AG04450 (cell line): ENCODE measurements around the gene STXBP6. TPM values are rescaled to one million over a fixed set of nuclear protein-coding genes. Genes with fewer than 3 reads are reported as not detected.
A peak's percentile ranks its signal among the peaks of the same experiment; 100 is the strongest.

Experiments
- CTCF ChIA-PET: fragments of 300-600, 350-600 bp; formaldehyde crosslinking; extraction: SDS; loops from one replicate; lab custom pipeline; 2022; ENCODE audit warnings: antibody characterized with exemption, inconsistent platforms; lab: Charles Lee
- POLR2A ChIA-PET: fragments of 350-600 bp; formaldehyde crosslinking; extraction: SDS; loops from one replicate; lab custom pipeline; 2021; ENCODE audit warnings: antibody characterized with exemption, inconsistent platforms; lab: Yijun Ruan, JAX
- DNase-seq: peaks from one replicate; pipeline ENCODE4 v3.0.0-alpha.2; 2011; ENCODE audit warnings: low read depth, low spot score
- H3K27ac ChIP-seq: one replicate; pipeline ENCODE4 v1.5.1; 2012; ENCODE audit warnings: low read depth, low read length, control low read depth
- H3K27me3 ChIP-seq: one replicate; pipeline ENCODE4 v1.6.0; 2012; ENCODE audit warnings: low read length; ENCODE audit not compliant: control insufficient read depth, insufficient read depth
- H3K4me3 ChIP-seq: 2 replicates; pipeline ENCODE4 v1.5.1; 2011; ENCODE audit warnings: mild to moderate bottlenecking, low read depth, low read length, control low read depth
- H3K9me3 ChIP-seq: 2 replicates; pipeline ENCODE4 v1.5.1; 2012; ENCODE audit warnings: low read length; ENCODE audit not compliant: control insufficient read depth, insufficient read depth
- CTCF ChIP-seq: IDR thresholded peaks from 2 replicates; pipeline ENCODE4 v1.5.1; 2011; ENCODE audit warnings: low read depth, low read length, control low read depth, inconsistent platforms
- polyA plus RNA-seq: library from polyadenylated mRNA; depleted of rRNA; stranded (reverse); fragments of >200 nt; gene quantifications from 2 replicates; pipeline ENCODE4 v1.2.3, GENCODE V29; 2011

The STXBP6 gene
- polyA plus RNA-seq, 1 experiment = 0.16 TPM

DNA sequence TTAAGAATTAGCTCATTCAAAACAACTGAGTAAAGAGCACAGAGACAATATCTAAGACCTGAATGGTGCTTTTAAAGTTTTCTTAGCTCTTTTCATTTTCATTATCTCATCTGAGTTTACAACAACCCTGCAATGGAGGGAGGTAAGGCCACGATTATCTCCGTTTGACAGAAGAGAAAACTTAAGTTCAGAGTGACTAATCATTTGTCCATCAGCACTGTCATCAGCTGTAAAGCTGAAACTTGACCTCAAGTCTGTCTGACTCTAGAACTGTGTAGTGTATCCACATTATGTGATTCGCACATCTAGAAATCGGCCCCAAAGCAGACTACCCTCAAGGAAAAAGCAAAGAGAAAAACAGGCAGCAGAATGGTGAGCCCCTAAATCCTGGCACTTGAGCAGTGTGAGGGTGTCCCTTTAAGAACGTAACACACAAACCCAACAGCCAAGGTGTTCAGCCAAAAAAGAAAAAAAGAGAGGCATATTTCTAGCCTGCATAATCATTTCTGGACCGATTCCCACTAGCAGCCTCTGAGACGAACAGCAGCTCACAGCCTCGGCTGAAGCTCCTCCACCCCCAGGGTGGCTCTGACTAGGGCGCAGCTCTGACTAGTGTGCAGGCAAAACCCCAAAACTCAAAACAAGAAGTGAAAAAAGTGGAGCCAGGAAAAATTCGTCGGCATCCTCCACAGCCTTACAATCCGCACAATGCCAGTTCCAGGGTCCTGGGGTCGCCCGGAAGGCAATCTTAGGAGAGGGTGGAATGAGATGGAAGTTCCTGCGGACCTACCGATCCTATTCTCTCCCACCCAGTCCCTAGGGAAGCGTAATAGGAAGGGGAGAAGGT lies 1.6 kb downstream of the STXBP6 start:
- DNase-seq = no peak
- H3K27me3 ChIP-seq = peaks cover 26% of the 10 kb centered on the region
- POLR2A ChIA-PET = no interaction called here
- H3K4me3 ChIP-seq = no peak overlapping the region
- no peak overlapping the region for H3K27ac ChIP-seq
- TF ChIP-seq CTCF = no peak
- CTCF ChIA-PET = no interaction called here
- no peaks in the 10 kb centered on the region for H3K9me3 ChIP-seq

DNA sequence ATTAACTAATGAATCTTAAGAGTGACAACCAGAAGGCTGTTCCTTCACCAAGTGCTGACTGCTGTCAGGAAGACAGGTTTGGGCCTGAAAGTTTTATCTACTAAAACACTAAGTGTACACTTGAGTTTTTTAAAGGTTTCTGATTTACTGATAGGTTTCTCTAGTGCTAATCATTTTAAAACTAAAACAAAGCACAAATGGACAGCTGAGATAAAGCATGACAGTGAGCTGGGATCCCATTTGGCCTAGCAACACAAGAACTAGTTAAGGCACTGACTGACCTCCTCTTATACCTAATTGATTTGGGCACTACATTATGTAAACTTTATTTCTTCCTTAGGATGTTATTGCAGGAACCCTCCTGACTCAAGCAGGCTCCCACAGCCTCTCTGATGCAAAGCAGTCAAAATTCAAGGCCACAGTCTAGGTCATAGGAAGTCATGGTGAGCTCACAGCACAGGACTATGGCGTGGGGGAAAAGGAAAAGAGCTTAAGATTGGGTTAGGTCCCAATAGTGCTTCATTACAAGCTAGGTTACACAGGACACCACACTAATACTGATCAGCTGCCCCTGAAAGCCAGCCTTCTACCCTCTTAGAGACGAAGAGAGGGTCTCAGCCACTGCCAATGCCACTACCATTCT lies 3.5 kb downstream of the STXBP6 start:
- no peak for TF ChIP-seq CTCF
- no peak overlapping the region for H3K4me3 ChIP-seq
- CTCF ChIA-PET = no interaction called here
- POLR2A ChIA-PET = no interaction called here
- no peaks in the 10 kb centered on the region for H3K9me3 ChIP-seq
- DNase-seq = no peak
- H3K27ac ChIP-seq = no peak overlapping the region
- peaks cover 24% of the 10 kb centered on the region for H3K27me3 ChIP-seq

GRCh38 chr14:25044106-25044698 lies 5.7 kb downstream of the STXBP6 start:
- DNase-seq = no peak
- Histone ChIP-seq H3K4me3 (no peak overlapping the region), H3K27ac (no peak overlapping the region), H3K9me3 (no peaks in the 10 kb centered on the region), H3K27me3 (peaks cover 6% of the 10 kb centered on the region)
- ChIA-PET POLR2A (no interaction called here), CTCF (no interaction called here)
- no peak for TF ChIP-seq CTCF

GRCh38 chr14:25042362-25043299 lies 7.3 kb downstream of the STXBP6 start:
- H3K27ac ChIP-seq = no peak overlapping the region
- no peak for DNase-seq
- no peak overlapping the region for H3K4me3 ChIP-seq
- ChIA-PET CTCF (interaction anchor here (0.6 to 2.6 kb wide), 4 partner anchors 131 to 238 kb away, joined by 3 to 15 read pairs (median 4); no protein-coding TSS in a partner anchor), POLR2A (no interaction called here)
- peaks cover 3% of the 10 kb centered on the region for H3K27me3 ChIP-seq
- H3K9me3 ChIP-seq = no peaks in the 10 kb centered on the region
- TF ChIP-seq CTCF = peak; percentile 59
